AG10803 (cell line): ENCODE data around the gene PRKG2.

Experiments used
- DNase-seq: peaks from one replicate; pipeline ENCODE4 v3.0.0; 2010; ENCODE audit warnings: low read depth
- H3K4me3 ChIP-seq: 2 replicates; pipeline ENCODE4 v1.5.1; 2011; ENCODE audit warnings: mild to moderate bottlenecking, low read length, control low read depth
- TF ChIP-seq, protein P1 (sequence below): conservative IDR thresholded peaks from 2 replicates; pipeline ENCODE4 v1.5.1; 2011; ENCODE audit warnings: mild to moderate bottlenecking, low read length, control low read depth, inconsistent platforms

The PRKG2 gene

GRCh38 chr4:81095389-81095788, 119.6 kb downstream of the PRKG2 start:
- DNase-seq, result no peak
- TF ChIP-seq, protein P1, sequence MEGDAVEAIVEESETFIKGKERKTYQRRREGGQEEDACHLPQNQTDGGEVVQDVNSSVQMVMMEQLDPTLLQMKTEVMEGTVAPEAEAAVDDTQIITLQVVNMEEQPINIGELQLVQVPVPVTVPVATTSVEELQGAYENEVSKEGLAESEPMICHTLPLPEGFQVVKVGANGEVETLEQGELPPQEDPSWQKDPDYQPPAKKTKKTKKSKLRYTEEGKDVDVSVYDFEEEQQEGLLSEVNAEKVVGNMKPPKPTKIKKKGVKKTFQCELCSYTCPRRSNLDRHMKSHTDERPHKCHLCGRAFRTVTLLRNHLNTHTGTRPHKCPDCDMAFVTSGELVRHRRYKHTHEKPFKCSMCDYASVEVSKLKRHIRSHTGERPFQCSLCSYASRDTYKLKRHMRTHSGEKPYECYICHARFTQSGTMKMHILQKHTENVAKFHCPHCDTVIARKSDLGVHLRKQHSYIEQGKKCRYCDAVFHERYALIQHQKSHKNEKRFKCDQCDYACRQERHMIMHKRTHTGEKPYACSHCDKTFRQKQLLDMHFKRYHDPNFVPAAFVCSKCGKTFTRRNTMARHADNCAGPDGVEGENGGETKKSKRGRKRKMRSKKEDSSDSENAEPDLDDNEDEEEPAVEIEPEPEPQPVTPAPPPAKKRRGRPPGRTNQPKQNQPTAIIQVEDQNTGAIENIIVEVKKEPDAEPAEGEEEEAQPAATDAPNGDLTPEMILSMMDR, result no peak
- no peak overlapping the region for H3K4me3 ChIP-seq

GRCh38 chr4:81093720-81094401, 121.2 kb downstream of the PRKG2 start:
- H3K4me3 ChIP-seq, result no peak overlapping the region
- no peak for DNase-seq
- TF ChIP-seq, protein P1, result no peak

- no peak for DNase-seq
These were observed 129.0 kb downstream of the PRKG2 start for GRCh38 chr4:81085979-81086378.

DNA sequence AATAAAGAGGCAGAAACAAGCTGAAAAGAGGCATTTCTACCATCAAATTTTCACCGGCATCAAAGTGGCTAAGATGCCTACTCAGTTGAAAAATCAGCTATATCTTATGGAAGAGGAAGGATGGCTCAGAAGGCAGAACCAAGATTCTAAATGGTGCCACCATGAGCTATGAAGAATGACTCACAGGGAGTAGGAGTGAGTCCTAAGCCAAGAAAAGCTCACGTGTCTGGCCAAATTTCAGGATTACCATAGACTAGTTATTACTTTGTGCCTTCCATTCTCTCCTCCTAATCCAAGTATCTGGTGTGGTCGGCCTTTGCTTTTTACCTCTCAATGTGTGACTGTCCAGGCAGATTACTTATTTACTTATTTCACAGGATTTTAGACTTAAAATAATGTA, 129.7 kb downstream of the PRKG2 start:
- no peak overlapping the region for H3K4me3 ChIP-seq
- TF ChIP-seq, protein P1, result no peak

More at GRCh38 chr4:81085979-81086378, 129.0 kb downstream of the PRKG2 start:
- TF ChIP-seq, protein P1, result no peak
- H3K4me3 ChIP-seq, result no peak overlapping the region

DNA sequence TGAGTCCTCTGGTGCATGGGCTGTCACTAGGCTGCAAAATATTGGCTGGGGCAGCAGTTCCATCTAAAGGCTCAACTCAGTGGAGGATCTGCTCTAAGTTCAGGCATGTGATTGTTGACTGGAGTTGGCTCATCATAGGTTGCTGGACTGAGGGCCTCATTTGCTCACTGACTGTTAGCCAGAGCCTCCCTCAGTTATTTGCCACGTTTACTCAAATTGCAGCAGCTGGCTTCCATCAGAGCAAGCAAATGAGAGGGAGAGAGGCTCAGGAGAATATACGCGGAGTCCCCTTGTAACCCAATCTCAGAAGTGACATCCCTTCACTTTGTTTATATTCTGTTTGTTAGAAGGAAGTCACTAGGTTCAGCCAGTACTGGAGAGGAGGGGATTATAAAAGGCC, 130.4 kb downstream of the PRKG2 start:
- peak; percentile 26 for DNase-seq
- H3K4me3 ChIP-seq, result no peak overlapping the region
- TF ChIP-seq, protein P1, result no peak

More for the DNA sequence above, 129.7 kb downstream of the PRKG2 start:
- DNase-seq, result peak; percentile 27

DNA sequence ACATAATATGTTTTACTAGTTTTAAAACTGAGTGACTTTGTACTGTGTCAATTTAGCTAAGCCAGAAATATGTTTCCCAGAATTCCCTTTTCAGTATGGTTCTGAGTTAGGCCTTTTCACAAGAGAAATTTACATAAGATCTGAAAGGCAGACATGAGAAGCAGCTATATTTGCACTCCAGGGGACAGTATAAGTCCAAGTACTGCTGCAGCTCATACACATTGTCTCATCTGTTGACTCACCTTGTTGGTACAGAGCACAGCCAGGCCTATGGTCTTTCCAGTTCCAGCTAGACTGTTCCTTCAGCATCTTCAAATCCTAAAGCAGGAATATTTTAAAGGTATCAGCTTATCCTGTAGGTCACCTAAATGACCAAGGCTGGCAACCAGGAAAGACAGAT, 131.0 kb downstream of the PRKG2 start:
- TF ChIP-seq, protein P1, result peak; percentile 68
- DNase-seq, result peak; percentile 70
- no peak overlapping the region for H3K4me3 ChIP-seq

DNA sequence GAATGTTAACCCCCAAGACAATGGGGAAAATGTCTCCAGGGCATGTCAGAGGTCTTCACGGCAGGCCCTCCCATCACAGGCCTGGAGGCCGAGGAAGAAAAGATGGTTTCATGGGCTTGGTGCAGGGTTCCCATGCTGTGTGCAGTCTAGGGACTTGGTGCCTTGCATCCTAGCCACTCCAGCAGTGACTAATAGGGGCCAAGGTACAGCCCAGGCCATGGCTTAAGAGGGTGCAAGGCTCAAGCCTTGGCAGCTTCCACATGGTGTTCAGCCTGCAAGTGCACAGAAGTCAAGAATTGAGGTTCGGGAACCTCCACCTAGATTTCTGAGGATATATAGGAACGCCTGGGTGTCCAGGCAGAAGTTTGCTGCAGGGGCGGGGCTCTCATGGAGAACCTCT, 133.9 kb downstream of the PRKG2 start:
- no peak for DNase-seq
- TF ChIP-seq, protein P1, result no peak
- H3K4me3 ChIP-seq, result no peak overlapping the region
